ENCODE data around the gene AMPD3. TPM values are rescaled to one million over a fixed set of nuclear protein-coding genes. Genes with fewer than 3 reads are reported as not detected.
A peak's percentile ranks its signal among the peaks of the same experiment; 100 is the strongest.

Gene AMPD3
- total RNA-seq, 1 experiment from 2014 or later: 5.9 TPM

GRCh38 chr11:10522276-10522675 is 67.2 kb downstream of the AMPD3 start:
- Histone ChIP-seq H3K56ac (ENCODE audit: insufficient read length, low read depth, low read length) (no peak overlapping the region), H2BK120ac (ENCODE audit: low read depth, low read length, poor library complexity, severe bottlenecking) (no peak overlapping the region), H2BK5ac (ENCODE audit: insufficient read length, low read length) (no peak overlapping the region), H2AK5ac (ENCODE audit: insufficient read length, low read length) (no peak overlapping the region), H3K27ac (ENCODE audit: insufficient read length, low read depth, low read length) (no peak overlapping the region), H3K4me2 (ENCODE audit: insufficient read depth, insufficient read length, low read length) (no peak overlapping the region), H2BK20ac (ENCODE audit: low read depth, low read length, poor library complexity, severe bottlenecking) (no peak overlapping the region), H3K9me3 (ENCODE audit: control insufficient read depth, low read depth, low read length) (no peaks in the 10 kb centered on the region), H3K14ac (ENCODE audit: insufficient read depth, low read length) (no peak overlapping the region), H4K91ac (ENCODE audit: insufficient read length, low read depth, low read length) (no peak overlapping the region), H2BK12ac (ENCODE audit: insufficient read length, low read depth, low read length) (no peak overlapping the region), H3T11ph (ENCODE audit: low read length) (no peak overlapping the region), H3K4me1 (ENCODE audit: insufficient read depth, low read length) (no peaks in the 10 kb centered on the region), H4K8ac (replicated peaks; ENCODE audit: insufficient read length, low read depth, low read length) (no peak overlapping the region), H2AFZ (ENCODE audit: low read length) (no peak overlapping the region), H3K79me2 (ENCODE audit: insufficient read depth, low read length) (no peaks in the 10 kb centered on the region), H2BK15ac (ENCODE audit: low read depth, low read length) (no peak overlapping the region), H3K79me1 (ENCODE audit: insufficient read depth, low read depth, low read length, poor library complexity, severe bottlenecking) (no peaks in the 10 kb centered on the region), H4K5ac (ENCODE audit: insufficient read length, low read depth, low read length) (no peak overlapping the region), H3K9ac (ENCODE audit: extremely low read depth, insufficient read length, low read length) (no peak overlapping the region), H3K4ac (ENCODE audit: low read depth, low read length) (no peak overlapping the region), H3K23ac (ENCODE audit: insufficient read length, low read depth, low read length) (no peak overlapping the region), H3K23me2 (ENCODE audit: insufficient read length, low read depth, low read length, poor library complexity, severe bottlenecking) (no peaks in the 10 kb centered on the region), H3K27me3 (ENCODE audit: insufficient read depth, low read length) (no peaks in the 10 kb centered on the region), H3K18ac (ENCODE audit: insufficient read length, low read depth, low read length) (no peak overlapping the region), H4K20me1 (ENCODE audit: control insufficient read depth, insufficient read depth, insufficient read length) (no peaks in the 10 kb centered on the region)
- no peaks in the 10 kb centered on the region for H3K4me1 Mint-ChIP-seq
- no peak overlapping the region for H3K4me3 Mint-ChIP-seq
- H3K9me3 Mint-ChIP-seq: no peaks in the 10 kb centered on the region
- no CpG with 5 or more reads among the region's 1 CpG for WGBS (ENCODE audit: extremely low coverage, insufficient read length, low lambda C conversion rate)
- no peaks in the 10 kb centered on the region for H3K27me3 Mint-ChIP-seq (ENCODE audit: low read depth)
- peaks cover 1 to 15% (median 10%) of the 10 kb centered on the region in 3 experiments; a peak in 4 of 7 replicates for H3K36me3 Mint-ChIP-seq (ENCODE audit: insufficient read depth in 1 of 3, low read depth in 3 of 3)
- peak overlapping the region in 1 of 3 experiments; percentile 44; a peak in 1 of 7 replicates for H3K27ac Mint-ChIP-seq
- no peak for TF ChIP-seq CTCF (conservative IDR thresholded peaks at IDR 0.05)
- no peak for DNase-seq
